GM21381 (cell line): ENCODE measurements around the gene EIF2A.
"Not testable (repeated sequence)": the region's sequence is repeated elsewhere in the genome, so short reads cannot be mapped to it uniquely, and the experiment has no call there.

ENCODE experiments used
- ATAC-seq: cut with Tn5 transposase; IDR thresholded peaks from one replicate; pipeline ENCODE4 v1.9.1; 2021; ENCODE audit warnings: mild to moderate bottlenecking, moderate library complexity; ENCODE audit not compliant: unreplicated experiment

Gene EIF2A

DNA sequence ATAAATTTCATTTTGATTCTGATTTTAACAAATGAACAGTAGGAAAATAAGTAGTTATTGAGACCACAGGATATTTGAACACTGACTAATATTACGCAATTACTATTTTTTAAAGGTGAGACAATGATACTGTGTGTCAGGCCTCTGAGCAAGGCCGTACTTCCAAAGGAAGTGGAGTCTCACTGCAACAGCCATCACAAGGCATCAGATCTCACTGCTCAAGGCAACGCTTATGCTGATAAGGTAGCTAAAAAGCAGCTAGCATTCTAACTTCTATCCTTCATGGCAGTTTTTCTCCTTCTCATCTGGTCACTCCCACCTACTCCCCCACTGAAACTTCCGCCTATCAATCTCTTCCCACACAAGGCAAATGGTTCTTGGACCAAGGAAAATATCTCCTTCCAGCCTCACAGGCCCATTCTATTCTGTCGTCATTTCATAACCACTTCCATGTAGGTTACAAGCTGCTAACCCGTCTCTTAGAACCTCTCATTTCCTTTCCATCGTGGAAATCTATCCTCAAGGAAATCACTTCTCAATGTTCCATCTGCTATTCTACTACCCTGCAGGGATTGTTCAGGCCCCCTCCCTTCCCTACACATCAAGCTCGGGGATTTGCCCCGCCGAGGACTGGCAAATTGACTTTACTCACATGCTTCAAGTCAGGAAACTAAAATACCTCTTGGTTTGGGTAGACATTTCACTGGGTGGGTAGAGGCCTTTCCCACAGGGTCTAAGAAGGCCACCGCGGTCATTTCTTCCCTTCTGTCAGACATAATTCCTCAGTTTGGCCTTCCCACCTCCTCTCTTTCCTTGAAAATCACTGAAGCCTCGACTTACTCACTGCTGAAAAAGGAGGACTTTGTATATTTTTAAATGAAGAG is 54.3 kb downstream of the EIF2A start:
- not testable (repeated sequence) for ATAC-seq

DNA sequence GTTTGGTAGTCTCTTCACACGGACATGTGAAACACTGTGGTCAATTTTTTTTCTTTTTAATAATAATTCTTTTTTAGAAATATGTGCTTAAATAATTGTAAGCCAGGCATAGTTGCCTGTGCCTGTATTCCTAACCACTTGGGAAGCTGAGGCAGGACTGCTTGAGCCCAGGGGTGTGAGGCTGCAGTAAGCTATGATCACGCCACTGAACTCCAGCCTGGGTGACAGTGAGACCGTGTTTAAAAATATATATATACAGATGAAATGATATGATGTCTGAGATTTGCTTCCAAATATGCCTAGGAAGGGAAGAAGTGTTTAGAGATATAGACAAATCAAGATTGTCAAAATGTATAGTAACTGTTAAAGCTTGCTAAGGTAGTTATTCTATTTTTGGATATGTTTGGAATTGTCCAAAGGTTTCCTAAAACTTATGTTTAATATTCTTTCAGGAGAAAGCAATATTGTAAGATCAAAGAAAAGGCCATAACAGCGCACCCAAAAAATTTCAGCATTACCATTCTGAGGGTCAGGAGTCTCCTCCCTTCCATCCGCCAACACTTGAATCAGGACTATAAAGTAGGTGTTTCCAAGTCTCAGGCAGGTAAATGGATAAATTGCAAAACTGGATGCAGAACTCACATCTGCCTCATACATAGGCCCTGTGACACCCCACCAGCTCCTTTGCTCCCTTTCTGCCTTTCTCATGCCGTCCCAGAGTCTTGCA is 56.0 kb downstream of the EIF2A start:
- peak; percentile 8 for ATAC-seq

DNA sequence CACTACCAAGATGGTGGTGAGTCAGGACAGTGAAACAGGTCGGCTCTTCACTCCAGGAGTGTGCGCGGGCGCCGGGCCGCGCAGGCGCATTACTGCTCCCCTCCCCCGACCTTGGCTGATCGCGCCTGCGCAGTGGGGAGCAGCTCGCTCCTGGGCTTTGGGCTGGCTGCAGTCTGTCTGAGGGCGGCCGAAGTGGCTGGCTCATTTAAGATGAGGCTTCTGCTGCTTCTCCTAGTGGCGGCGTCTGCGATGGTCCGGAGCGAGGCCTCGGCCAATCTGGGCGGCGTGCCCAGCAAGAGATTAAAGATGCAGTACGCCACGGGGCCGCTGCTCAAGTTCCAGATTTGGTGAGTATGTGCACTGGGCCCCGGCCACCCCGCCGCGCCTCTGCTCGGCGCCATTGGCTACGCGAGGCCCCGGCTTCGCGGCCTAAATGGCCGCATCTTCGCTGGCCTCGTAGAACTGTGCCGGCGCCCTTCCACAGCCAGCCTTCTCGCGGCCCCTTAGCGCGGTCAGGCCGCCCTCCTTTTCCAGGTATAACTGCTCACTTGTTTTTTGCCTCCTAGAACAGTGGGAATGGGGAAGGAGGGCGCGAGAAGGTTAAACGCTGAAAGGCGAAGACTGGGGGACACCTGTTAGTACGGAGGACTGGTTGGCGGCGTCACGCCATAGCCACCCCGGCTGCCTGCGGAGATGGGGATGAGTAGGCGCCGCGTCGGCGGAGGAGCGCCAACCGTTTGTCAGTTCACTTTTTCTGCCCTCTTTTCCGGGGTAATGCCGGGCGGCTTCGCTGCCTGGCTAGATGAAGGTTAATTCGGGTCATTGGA is 56.8 kb downstream of the EIF2A start, which contains the start of gene SELENOT:
Gene SELENOT, plus strand, starts transcription at position 169 of the 827 bp plus-strand sequence. Its CDS starts 42 bp downstream, at position 211.
- ATAC-seq, result peak; percentile 54

DNA sequence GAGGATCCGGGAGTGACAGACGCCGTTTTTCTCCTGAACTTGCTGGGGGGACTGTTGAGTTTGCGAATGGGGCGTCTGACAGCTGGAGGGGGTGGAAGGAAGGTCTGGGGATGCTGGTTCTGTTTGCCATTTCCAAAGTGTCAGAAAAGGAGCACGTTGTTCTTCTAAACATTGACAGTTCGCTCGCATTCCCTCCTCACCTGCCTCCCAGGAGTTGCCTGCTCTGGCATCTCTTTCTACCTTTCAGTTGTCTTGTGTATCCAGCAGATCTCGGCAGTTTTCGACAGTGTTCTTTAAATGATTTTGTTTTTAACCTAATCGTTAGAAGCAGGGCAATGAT is 57.4 kb downstream of the EIF2A start:
- no peak for ATAC-seq

DNA sequence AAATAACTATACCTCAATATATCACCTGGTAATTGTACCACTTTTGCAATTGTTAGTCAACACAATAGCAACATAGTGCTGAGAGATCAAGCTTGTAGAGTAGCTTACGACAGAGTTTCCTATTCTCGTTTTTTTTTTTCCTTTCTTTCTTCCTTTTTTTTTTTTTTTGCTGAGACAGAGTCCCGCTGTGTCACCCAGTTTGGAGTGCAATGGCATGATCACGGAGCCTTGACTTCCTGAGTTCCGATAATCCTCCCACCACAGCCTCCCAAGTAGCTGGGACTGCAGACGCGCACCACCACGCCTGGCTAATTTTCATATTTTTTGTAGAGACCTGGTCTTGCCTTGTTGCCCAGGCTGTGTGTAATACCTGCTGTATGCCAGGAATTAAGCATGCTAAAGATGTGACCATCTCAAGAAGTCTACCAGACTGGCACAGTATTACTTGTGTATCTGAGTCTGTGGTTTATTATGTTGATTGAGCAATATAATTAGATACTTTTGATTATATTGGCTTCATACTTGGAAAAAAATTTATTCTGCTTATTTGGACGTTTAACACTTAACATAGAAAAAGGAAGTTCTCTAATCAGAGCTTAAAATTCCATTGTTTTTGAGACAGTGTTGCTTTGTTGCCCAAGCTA is 59.5 kb downstream of the EIF2A start:
- no peak for ATAC-seq

DNA sequence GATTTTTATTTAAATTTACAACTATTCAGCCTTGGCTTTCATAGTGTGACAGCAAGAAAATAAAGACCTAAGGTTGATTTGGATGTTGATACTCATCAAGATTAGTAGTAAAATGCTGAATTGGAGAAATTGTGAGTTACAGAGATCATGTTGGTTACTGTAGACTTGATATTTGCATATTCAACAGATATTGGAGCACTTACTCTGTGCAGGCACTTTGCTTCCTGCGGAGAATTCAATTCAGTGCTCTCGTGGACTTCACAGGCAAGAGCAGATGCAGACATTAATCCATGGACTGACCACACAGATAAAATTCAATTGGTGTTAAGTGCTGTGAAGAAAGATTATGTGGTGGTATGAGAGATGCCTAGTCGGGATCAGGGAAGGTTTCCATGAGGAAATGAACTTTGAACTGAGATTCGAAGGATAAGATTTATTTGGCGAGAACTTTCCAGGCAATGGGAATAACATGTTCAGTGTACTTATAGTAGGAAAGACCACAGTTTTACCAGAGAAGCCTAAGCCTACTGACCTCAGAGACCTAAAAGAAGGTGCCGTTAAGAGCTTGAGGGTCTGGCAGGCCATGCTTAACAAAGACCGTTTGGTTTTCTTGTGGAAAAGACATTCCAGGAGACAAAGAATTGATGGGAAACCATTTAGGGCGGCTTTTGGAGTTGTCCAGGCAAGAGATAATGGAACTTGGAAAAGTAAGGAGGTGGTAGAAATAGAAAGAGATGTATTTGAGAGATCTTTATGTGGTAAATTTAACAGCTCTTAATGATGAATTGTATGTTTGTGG is 60.9 kb downstream of the EIF2A start:
- no peak for ATAC-seq

DNA sequence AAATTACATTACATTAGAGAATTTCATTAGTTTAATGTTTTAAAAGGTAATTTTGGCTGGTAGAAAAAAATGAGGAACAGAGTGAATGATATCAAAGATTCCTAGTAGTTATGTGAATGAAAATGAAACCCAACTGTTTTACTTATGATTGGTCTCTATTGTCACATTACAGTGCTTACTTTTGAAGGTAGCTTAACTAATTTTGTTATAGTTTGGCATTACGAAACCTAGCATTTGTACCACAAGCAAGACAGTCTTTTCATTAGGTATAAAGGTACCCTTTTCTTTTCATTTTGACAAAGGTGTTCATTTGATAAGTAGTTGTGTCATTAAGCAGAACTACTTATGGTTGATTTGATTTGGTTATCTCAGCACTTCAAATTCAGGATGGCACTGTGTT is 63.4 kb downstream of the EIF2A start:
- no peak for ATAC-seq

DNA sequence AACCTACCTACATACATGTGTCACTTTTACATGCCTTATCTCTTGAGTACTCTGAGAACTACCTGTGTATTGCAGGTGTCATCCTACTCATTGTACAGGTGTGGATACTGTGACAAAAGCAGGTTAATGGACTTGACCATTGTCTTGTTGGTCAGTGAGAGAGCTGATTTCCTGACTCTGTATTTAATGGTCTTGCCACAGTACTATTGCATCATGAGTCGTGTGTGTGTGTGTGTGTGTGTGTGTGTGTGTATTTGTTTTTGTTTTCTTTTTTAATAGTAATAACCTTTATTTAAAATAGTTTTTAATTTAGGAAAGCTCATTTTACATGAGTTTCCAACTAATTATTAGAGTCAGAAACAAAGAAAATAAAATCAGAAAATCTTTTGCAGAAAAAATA is 64.2 kb downstream of the EIF2A start:
- no peak for ATAC-seq

DNA sequence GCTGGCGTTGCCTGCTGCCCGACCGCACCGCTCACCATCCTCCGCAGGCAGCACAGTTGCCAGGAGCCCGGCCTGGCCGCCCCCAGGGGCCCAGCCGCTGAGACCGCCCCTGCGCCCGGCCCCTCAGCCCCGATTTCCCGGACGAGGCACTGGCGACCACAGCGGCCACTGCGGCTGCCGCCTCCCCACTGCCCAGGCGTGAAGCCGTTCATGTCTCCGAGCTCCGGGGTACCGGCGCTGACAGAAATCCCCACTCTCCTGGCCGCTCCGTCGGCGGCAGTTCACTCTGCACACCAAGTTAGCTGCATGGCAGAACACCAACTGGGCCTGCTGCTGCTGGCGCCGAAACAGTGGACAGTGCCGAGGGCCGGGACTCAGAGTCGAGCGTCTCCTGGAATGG is 65.1 kb downstream of the EIF2A start:
- no peak for ATAC-seq

DNA sequence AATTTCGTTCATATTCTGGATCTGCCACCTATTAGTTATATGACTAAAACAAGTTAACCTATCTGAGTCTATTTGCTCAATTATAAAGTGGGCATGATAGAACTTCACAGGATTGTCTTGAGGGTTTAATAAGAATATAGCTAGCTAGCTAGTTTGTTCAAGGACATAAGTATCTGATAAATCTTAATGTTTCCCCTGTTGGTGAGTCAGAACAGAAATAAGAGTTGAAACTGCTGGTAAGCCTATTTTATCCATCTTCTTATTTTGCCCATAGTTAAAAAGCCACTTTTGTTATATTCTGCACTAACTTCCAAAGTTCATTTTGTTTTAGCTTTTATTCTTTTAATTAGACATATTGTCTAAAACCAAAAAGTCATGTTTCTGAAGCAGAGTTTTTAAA is 65.9 kb downstream of the EIF2A start:
- no peak for ATAC-seq

DNA sequence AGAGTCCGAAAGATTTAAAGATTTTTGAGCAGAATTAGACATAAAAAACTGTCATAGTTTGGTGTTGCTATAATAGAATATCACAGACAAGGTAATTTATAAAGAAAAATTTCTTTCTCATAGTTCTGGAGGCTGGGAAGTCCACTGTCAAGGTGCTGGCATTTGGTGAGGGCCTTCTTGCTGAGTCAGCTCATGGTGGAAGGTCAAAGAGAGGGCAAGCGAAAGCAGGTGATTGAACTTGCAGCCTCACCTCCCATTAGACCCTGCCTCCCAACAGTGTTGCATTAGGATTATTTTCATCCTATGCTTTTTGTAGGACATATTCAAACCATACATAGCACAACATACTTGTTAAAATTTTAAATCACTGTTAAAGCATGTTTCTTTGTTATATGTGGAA is 66.4 kb downstream of the EIF2A start:
- ATAC-seq, result no peak

DNA sequence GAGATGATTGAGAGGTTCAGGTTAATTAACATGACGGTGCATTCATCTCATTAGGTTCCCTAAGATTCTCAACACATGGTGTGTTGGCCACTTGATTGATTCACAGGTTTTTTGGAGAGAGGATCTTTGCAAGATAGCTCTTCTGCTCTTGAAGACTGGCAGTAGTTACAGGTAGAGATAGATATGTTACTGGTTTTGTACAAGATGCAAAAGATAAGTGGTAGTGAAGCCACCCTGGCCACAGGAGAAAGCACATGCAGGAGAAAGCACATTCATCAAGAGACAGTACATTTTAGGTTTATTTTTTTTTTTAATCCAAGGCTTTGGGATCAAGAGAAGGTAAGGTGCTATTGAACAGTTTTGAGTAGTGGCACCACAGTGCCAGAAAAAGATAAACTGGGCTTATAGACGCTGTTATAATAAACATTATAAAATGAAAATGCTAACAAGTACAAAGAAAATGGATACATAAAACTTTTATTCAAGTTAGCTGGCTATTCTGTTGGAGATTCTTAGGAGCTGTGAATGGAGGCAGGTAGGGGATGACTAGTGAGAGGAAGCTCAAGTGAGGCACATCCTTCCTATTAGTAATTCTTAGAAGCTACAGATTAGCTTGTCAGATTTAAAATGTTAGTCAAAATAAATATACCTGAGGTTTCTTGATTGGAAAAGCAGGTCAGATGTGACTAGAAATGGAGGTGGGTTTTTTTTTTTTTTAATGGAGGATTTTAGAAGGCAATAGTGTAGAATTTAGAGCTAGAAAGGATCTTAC is 67.3 kb downstream of the EIF2A start:
- no peak for ATAC-seq

DNA sequence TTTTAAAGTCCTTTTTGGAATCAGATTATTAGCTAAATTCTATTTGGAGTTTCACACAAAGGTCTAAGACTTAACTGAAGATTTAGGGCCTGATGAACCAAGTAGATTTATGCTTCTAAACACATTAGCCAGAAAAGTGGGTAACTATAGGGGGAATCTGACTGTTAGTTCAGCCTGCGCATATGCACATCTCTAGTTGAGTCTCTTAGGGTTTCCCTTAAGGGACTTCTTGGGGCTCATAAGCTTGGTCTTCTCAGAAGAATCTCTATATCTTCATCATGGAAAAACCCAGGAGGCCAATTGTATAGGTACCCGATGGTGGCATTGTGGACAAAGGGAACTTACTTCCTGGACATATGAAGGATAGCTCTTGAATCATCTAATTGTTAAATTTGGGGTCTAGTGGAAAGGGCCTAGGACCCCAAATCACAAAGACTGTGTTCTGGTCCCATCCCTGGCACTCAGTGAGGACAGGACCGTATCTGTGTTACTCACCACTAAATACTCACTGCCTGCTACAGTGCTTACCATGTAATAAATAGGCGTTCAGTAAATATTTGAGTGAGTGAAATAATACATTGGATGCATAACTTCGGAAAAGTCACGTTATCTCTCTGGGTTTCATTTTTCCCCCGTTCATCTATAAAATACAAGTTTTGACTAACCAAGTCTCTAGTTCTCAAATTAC is 73.6 kb downstream of the EIF2A start:
- ATAC-seq, result no peak

DNA sequence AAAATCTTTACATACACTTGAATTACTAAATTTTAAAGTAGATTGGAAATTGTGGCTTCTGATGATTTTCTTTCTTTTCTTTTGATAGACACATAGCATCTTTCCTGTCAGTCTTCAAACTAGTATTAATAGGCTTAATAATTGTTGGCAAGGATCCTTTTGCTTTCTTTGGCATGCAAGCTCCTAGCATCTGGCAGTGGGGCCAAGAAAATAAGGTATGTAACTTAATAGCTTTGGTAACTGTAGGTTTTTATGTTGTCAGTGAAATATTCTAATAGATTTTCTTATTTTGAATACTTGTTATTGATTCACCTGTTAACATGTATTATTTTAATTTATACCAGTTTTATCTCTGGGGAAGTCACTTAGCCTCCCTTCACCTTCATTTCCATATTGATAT is 76.4 kb downstream of the EIF2A start:
- ATAC-seq, result not testable (repeated sequence)

DNA sequence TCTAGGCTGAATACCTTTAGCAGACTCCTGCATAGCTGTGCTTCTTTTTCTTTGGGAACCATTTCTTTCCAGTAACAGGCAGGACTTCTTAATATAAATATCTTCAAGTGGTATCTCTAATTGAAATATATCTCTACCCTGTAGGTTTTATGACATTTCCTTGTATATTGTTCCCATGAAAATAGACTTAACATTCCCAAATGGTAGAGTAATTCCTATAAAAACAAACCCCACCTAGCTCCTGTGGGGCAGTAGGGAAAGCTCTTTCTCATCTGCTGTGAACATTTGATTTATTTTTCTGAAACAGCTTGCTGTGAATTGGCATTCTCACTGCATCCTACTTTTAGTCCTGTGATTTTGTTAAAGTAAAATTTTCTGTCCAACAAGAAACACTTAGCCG is 77.4 kb downstream of the EIF2A start:
- ATAC-seq, result no peak

DNA sequence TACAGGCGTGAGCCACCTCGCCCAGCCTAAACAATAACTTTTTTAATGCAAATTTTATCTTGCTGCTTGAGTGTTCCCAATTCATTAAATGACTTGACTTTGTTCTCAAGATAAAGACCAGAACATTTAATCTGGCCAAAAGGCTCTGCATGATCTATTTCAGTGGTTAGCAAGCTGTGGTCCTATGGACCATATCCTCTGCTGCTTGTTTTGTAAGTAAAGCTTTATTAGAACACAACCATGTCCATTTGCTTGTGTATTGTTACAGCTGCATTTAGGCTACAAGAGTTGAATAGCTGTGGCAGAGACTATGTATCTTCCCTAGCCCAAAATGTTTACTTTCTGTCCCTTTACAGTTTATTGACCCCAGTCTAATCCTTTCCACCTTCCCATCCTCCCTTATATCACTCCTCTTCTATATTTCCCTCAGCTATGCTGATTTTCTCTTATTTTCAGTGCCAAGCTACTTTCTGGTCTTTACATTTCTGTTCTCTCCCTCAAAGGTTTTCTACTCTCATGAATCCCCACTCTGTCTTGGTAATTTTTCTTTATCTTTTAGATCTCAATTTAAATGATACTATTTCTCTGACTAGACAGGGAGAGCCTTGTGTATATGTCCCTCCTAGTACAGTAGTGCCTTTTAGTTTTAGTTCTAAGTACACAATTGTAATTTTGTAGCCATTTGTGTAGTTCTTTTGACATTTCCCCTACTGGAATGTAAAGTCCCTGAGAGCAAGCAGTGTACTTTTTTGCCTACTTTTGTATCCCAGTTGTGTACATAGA is 79.8 kb downstream of the EIF2A start:
- no peak for ATAC-seq

DNA sequence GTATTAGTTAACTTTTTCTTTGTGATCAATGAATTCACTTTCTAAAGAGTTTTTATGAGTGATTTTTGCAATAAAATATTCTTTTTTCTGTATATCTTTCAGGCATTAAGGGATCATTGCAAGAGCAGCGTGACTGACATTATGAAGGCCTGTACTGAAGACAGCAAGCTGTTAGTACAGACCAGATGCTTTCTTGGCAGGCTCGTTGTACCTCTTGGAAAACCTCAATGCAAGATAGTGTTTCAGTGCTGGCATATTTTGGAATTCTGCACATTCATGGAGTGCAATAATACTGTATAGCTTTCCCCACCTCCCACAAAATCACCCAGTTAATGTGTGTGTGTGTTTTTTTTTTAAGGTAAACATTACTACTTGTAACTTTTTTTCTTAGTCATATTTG is 81.0 kb downstream of the EIF2A start:
- no peak for ATAC-seq
